SK-N-SH (cell line): ENCODE data around the gene TRPT1.

Experiments used
- EP300 ChIP-seq, 2 experiments: IDR thresholded peaks; 2 replicates each; pipeline versions ENCODE4 v1.4.0 to v1.6.1; 2012; ENCODE audit warnings: borderline replicate concordance in 1 of 2, low read depth in 1 of 2, low read length in 1 of 2
- FOXJ3 ChIP-seq: sonication (generic); formaldehyde crosslinking; IDR thresholded peaks from 2 replicates; pipeline ENCODE4 v1.5.1; 2020; ENCODE audit warnings: mild to moderate bottlenecking, missing genetic modification reagents
- RCOR1 ChIP-seq: fragments of 150-350 bp; IDR thresholded peaks from 2 replicates; pipeline ENCODE4 v1.6.1; 2017; ENCODE audit warnings: antibody characterized with exemption, low read length
- USF1 ChIP-seq: IDR thresholded peaks from 2 replicates; pipeline ENCODE4 v1.4.0; 2012; ENCODE audit warnings: low read depth, borderline replicate concordance
- TF ChIP-seq, protein P1 (sequence below): fragments of 200-600 bp; sonication (generic); IDR thresholded peaks from 2 replicates; pipeline ENCODE4 v1.6.1; 2017; ENCODE audit warnings: antibody characterized with exemption, mild to moderate bottlenecking, moderate library complexity
- TF ChIP-seq, protein P2 (sequence below): fragments of 150-350 bp; IDR thresholded peaks from 2 replicates; pipeline ENCODE4 v1.6.1; 2017; ENCODE audit warnings: antibody characterized with exemption, low read length, low read depth, borderline replicate concordance
- TF ChIP-seq, protein P3 (sequence below): fragments of 150-350 bp; IDR thresholded peaks from 2 replicates; pipeline ENCODE4 v1.6.1; 2016; ENCODE audit warnings: mild to moderate bottlenecking, low read depth, low read length

DNA sequence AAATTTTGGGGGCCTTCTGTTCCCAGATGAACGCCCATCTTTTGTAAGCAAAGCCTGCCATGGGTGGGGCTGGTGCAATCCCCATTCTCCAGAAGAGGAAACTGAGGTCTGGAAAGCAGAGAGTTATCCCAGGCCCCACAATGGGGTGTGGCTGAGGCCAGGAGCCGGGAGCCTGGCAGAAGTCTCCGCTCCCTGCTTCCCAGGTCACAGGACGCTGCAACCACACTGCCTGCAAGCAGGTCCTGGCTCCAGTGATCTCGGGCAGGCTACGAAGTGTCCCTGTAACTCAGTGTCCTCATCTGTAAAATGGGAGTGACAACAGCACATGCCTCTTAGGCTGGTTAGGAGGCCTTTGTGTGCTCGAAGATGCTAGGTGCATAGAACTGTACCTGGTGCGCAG, 27.1 kb upstream of the TRPT1 start:
- TF ChIP-seq, protein P1, sequence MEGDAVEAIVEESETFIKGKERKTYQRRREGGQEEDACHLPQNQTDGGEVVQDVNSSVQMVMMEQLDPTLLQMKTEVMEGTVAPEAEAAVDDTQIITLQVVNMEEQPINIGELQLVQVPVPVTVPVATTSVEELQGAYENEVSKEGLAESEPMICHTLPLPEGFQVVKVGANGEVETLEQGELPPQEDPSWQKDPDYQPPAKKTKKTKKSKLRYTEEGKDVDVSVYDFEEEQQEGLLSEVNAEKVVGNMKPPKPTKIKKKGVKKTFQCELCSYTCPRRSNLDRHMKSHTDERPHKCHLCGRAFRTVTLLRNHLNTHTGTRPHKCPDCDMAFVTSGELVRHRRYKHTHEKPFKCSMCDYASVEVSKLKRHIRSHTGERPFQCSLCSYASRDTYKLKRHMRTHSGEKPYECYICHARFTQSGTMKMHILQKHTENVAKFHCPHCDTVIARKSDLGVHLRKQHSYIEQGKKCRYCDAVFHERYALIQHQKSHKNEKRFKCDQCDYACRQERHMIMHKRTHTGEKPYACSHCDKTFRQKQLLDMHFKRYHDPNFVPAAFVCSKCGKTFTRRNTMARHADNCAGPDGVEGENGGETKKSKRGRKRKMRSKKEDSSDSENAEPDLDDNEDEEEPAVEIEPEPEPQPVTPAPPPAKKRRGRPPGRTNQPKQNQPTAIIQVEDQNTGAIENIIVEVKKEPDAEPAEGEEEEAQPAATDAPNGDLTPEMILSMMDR = no peak
- TF ChIP-seq, protein P2, sequence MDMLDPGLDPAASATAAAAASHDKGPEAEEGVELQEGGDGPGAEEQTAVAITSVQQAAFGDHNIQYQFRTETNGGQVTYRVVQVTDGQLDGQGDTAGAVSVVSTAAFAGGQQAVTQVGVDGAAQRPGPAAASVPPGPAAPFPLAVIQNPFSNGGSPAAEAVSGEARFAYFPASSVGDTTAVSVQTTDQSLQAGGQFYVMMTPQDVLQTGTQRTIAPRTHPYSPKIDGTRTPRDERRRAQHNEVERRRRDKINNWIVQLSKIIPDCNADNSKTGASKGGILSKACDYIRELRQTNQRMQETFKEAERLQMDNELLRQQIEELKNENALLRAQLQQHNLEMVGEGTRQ = no peak
- TF ChIP-seq EP300 (IDR thresholded peaks at IDR 0.05; ENCODE audit: borderline replicate concordance in 1 of 2, low read depth in 1 of 2, low read length in 1 of 2) = no peak
- no peak for TF ChIP-seq RCOR1
- TF ChIP-seq, protein P3, sequence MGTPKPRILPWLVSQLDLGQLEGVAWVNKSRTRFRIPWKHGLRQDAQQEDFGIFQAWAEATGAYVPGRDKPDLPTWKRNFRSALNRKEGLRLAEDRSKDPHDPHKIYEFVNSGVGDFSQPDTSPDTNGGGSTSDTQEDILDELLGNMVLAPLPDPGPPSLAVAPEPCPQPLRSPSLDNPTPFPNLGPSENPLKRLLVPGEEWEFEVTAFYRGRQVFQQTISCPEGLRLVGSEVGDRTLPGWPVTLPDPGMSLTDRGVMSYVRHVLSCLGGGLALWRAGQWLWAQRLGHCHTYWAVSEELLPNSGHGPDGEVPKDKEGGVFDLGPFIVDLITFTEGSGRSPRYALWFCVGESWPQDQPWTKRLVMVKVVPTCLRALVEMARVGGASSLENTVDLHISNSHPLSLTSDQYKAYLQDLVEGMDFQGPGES = no peak
- TF ChIP-seq USF1 = no peak
- TF ChIP-seq FOXJ3 (CRISPR knock-in tag) = no peak
